Posterior vena cava (tissue), 2 donors: ENCODE results near the gene HIVEP3. TPM values are rescaled to one million over a fixed set of nuclear protein-coding genes. Genes with fewer than 3 reads are reported as not detected.
A peak's percentile ranks its signal among the peaks of the same experiment; 100 is the strongest.

Source experiments
- DNase-seq: peaks from one replicate; pipeline ENCODE4 v3.0.0-alpha.2; 2020; ENCODE audit warnings: low spot score
- intact Hi-C, 2 donors: fragments of 100-400 bp; cut with DNase I; formaldehyde crosslinking; loops; one replicate each; pipeline versions ENCODE4 v1.14.1 to v1.14.2; 2022 to 2023
- total RNA-seq, 2 donors: library from RNA; stranded (reverse); fragmentation: NEBNext Ultra II Directional; extraction: Animal tissue kit (Norgen Biotek cat#: 25700); gene quantifications; one replicate each; pipeline ENCODE4 v1.2.1, GENCODE V29; 2021
- donor health status: DM: yes; HTN: yes; CAD: no.
- donor health status: DM: yes; HTN: yes; CAD: no.

The HIVEP3 gene
- total RNA-seq, 2 donors from 2014 or later, result 4.1 to 5.5 TPM

DNA sequence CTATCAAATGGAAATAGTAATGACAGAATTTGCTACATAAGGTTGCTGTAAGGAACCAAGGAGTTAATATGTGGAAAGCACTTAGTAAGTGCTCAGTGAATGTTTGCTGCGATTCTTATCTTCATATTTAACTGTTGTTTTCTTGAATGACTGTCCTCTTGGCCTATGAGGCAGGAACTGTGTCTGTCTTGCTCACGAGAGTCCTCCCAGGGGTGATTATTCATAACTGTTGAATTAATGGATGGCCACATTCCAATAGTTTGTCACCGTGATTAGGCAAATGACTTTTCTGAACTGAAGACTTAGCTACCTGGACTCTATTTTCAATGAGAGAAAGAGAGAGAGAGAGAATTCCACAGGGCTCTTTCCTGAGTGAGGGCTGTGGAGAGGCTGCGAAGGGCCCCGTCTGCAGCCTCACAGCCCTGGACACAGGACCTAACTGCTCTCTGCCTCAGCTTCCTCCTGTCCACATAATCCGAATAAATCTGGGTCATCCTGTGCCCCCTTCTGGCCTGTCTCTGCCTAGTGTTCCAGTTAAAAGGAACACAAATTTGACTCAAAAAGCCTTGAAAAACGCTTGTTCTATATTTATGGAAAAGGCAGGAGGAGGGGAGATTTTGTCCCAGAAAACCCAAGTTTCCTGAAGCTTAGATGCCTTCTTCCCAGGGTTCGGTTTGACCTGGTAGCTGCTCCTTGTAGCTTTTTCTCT is 442.7 kb downstream of the HIVEP3 start:
- intact Hi-C loops, result no loop called here
- no peak for DNase-seq

DNA sequence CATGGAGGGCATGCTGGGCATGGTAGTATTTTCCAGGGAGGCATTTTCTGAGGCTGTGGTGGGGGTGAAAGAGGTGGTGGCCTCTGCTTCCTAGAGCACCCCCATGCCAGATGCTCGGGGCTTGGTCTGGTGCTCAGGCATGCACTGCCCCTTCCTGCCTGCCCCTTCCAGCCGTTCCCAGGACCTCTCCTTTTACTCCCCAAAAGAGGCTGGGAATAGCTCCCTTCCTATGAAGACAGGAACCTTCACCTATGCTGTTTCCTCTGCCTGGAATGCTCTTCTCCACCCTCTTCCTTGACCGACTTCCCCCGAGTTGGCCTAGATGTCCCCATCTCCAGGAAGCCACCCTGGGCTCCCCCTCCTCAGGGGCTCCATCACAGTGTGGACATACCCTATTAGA is 443.4 kb downstream of the HIVEP3 start:
- intact Hi-C loops, result no loop called here
- DNase-seq, result no peak

DNA sequence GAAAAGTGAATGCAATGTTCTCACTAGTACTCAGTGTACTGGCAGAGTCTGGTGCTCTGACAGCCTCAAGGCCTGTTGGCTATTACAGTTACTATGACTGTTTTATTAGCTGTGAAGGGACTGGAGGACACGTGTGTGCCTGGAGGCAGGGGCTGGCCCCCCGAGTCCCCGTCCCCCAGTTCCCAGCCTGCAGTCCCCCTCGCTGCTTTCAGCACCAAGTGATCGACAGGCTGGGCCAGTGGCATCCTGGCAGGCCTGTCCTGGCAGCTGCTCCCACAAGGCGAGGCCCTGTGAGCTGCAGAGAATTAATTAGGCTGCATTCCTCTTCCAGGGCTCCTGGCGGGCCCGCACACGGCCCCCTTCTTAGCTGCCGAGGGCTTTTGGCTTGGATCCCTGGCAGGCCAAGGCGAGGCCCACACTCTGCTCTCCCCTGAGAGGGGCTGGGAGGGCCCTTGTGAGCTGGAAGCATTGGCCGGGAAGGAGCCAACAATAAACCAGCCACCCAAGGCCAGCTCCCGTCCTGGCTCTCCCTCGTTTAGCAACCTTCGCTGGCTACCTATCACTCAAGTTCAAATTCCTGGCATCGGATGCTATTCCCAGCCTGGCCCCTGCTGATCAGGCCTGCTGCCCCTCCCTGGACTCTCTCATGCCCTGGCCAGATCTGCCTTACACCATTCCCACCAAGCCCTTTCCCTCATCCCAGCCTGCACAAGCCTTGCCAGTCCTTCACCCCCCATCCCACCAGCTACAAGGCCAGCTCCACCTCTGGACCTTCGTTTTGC is 444.0 kb downstream of the HIVEP3 start:
- intact Hi-C loops, result no loop called here
- DNase-seq, result no peak

DNA sequence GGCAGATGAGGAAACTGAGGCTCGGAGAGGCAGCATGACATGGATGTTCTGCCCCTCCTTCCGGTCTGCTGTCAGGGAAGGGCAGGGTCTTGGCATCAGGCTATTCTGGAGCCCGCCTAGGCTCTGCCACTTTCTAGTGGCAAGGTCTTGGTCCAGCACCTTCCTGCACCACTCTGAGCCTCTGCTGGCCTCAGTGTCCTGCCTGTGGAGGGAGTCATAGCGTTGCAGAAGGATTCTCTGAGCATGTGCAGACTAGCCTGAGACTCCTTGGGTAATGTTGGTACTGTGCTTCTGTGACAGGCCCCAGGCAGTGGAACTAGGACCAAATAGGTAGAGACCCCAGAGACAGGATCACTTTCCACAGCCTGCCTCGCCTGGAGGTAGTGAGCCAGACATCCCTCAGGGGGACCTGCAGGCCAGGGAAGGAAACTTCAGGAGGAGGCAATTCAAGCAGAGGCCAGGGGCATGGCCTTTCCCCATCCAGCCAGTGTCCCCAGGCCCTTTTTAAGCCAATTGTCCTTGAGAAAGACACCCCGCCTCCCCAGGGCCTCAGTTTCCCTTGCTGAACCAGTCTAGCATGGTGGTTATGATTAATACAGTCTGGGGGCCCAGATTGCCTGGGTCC is 444.9 kb downstream of the HIVEP3 start:
- intact Hi-C loops, result no loop called here
- DNase-seq, result no peak

DNA sequence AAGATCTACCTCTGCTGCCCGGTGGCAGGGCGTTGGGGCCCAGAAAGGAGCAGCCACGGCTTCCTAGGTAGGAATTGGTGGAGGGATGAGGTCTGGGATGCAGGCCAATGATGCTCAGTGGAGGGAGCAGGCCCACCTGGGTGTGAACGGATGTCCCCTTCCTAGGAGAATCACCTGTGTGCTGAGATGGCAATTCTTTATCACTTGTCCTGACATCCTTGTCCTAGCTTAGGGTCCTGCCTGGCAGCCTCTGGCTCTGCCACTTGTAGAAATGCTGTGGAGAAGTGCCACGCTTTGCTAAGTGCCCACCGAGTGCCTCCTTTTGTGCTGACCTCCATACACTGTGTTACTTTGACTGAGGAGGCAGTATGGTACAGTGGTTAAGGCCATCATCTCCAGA is 447.1 kb downstream of the HIVEP3 start:
- no peak for DNase-seq
- intact Hi-C loops, result no loop called here

DNA sequence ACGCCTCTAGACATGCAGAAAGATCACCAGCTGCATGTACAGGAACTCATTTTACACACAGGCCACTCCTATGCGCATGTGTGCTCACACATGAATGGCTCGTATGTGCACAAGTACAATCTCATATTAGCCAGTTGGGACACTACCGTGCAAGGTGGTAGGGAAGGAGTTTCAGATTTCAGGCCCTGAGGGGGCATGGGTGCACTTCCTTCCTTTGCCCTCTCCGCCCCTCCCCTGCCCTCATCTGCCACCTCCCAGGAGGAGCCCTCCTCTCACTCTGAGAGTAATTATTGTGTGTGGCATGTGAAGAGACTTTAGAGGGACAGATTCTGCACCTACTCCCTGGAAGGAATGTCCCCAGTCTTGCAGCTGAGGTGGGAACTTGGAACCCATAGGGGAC is 449.0 kb downstream of the HIVEP3 start:
- DNase-seq, result no peak
- intact Hi-C loops, result no loop called here

DNA sequence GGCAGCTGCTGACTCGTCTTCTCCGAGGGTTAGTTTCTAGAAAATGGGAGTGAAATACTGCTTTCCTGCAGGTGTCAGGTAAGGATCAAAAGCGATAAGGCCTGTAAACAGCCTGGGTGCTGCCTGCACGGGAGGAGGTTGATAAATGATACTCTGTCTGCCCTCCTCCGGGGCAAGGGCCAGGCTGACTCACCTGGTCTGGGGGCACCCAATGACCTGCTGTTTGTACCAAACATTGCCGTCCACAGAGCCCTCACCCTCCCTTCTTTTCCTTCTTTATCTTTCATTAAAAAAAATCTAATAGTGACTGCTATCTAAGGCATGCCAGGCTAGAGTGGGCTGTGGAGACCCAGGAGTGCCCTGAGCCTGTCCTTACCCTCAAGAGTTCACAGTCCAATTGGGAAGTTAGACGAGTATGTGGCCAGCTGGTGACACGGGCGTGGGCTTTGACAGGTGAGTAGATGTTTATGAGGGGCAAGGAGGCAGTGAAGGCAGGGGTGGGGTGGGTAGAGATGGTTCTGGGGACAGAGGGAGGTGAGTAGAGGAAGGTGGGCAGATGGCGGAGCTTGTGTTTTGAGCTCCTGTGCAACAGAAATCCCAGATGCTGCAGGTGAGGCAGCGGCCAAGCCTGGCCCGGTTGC is 450.5 kb downstream of the HIVEP3 start:
- intact Hi-C loops, result no loop called here
- DNase-seq, result no peak

DNA sequence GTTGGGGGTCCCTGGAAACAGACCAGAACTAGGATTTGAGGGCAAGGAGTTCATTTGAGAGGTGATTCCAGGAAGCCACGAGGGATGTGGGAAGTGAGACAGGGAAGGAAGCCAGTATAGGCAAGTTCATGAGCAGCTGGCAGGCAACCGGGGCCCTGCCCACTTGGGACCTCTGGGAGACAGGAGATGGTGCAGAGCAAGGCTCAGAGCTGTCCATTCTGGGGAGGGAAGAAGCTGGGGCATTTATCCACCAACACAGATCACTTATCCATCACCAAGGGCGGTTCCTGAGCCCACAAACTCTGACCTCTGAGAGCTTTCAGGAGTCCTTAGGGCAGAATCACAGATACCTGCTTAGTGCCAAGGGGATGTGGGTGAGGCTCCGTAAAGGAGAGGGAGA is 451.0 kb downstream of the HIVEP3 start:
- intact Hi-C loops, result no loop called here
- no peak for DNase-seq

DNA sequence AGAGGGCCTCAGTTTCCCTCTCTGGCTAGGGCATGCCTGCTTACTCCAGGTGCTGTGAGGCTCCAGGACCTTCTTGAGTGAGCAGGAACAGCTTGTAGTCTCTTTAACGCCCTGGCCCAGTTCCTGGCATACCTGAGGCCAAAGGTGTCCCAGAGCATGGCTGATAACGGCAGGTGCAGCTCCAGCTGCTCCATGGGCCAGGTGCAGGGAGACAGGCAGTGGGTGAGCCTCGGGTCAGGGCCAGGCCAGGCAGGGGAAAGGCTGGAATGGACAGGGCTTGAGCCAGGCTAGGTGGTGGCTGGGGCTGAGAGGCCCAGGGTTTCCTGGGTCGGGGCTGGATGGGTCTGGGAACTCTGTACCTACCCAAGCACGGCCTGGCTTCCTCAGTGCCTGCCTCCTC is 452.6 kb downstream of the HIVEP3 start:
- intact Hi-C loops, result no loop called here
- peak; percentile 17 for DNase-seq

DNA sequence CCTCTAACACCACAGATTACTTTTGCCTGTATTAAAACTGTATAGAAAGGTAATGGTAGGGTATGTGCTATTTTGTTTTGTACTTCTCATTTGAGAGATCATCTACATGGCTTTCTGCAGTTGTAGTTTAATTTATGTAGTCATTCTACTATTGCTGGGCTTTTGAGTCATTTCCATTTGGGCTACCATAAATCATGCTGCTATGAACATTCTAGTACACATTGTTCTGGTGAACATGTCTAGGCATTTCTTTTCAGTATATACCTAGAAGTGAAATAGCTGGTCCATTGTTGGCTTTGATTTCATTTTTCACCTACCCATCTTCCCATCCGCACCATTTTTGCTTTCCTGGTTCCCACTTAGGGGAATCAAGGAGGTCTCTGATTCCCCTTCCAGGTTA is 453.0 kb downstream of the HIVEP3 start:
- intact Hi-C loops, result no loop called here

DNA sequence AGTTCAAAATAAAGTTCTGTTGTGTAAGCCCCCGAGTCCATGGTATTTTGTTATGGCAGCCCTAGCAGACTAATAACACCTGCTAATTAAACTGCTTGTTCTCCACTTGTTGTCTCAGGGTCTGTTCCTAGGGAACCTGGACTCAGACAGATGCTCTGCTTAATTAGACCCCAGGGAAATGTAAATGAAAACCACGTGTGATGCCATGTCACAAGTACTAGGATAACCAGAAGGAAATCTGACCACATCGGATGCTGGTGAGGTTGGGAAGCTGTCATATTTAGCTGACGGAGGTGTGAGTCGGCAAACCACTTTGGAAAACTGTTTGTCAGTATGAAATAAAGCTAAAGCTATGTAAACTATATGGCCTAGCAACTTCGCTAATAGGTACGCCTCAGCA is 453.8 kb downstream of the HIVEP3 start:
- DNase-seq, result no peak
- intact Hi-C loops, result no loop called here

More for the DNA sequence above, 453.0 kb downstream of the HIVEP3 start:
- no peak for DNase-seq

DNA sequence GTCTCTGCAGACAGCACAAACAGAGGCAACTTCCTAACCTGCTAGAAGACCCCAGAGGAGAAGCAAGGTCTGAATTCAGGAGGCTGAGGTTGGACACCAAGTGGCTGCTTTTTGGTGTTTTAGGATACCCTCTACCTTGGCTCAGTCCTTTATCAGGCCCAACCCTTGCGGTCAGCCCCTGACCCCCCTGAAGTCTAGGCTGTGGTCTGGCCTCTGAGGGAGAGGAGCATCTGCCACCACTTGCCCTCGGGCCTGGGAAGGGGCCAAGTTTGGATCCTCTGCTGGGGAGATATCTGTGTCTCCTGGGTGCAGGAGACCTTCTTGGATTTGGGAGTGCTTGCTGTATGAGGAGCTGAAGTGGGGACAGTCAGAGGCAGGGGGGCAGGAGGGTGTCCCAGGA is 455.2 kb downstream of the HIVEP3 start:
- intact Hi-C loops, result no loop called here
- peak; percentile 48 for DNase-seq

DNA sequence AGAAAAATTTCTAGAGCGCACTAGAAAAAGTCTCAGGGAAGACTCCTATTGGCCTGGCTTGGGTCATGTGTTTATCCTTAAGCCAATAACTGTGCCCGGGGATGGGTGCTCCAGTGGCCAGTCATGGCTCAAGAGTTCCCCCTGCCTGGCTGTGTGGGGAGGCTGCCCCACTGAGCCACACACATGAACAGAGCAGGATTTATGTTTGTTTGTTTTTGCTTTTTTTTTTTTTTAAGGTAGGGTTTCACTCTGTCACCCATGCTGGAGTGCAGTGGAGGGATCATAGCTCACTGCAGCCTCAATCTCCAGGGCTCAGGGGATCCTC is 456.1 kb downstream of the HIVEP3 start:
- DNase-seq, result peak; percentile 26
- intact Hi-C loops, result no loop called here

DNA sequence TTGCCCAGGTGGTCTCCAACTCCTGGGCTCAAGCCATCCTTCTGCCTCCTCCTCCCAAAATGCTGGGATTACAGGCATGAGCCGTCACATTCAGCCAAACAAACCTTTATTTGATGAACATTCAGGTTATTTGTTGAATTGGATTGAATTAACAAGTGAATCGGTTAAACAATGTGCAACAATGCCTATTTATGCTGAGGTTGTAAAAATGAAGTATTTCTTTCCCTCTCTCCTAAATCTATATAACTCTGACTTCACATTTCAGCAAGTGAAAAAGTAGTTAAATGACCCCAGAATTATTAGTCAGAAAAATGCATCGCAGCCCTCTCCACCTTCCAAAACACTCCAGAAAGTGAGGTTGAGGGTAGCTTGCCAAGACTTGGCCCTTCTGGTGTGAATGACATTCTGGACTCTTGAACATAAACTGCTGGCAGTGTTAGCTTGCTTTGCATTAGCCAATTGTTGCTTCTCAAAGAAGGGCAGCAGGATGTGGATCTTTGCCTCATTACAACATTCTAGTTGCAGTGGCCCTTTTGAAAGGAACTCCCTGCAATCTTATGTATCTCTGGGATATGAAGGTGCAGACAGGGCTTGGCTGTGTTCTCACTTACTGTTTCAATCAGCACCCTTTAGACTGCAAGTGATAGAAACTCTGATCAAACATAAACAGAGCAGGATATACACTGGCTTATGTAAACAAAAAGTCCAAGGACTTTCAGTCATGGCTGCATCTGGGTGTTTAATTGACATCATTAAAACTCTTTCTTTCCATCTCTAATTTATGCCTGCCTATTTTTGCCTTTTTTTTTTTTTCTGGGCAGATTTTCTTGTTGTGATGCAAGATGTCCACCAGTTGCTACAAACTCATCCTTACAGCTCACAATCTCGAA is 456.7 kb downstream of the HIVEP3 start:
- intact Hi-C loops, result no loop called here
- DNase-seq, result no peak

DNA sequence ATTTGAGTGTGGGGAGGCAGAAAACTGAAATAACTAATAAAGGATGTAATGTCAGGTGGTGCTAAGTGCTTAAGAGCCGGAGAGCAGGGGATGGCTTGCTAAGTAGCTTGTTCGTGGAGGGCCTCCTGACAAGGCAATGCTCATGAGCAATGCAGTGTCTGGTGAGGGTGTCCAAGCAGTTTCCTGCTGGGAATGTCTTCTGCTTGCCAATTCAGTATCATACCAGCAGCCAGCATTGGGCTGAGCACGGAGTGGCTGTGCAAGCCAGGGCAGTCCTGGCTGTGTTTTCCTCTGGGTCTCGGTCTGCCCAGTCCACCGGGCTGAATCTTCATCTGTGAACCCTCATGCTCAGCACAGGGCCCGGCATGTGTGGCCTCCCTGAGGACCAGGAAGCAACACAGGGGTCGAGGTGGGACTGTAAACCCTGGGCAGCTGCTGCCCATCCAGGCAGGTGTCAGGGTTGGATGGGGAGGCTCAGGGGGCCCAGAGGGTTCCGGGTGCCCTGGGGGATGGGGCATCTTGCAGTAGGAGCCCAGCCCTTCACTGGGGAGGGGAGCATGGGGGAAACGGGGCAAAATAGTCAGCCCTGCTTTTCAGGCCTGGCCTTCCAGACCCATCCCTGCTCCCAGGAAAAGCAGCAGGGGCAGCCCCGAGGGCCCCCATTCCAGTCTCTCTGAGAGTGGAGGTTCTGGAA is 461.7 kb downstream of the HIVEP3 start:
- DNase-seq, result peak; percentile 74
- intact Hi-C loops, result no loop called here
